HS-5 (cell line): ENCODE measurements around the gene DMAC2L.
"Not testable (repeated sequence)": the region's sequence is repeated elsewhere in the genome, so short reads cannot be mapped to it uniquely, and the experiment has no call there.

Source experiments
- DNase-seq: peaks from one replicate; pipeline ENCODE4 v3.0.0-alpha.2; 2012; ENCODE audit warnings: low read depth

The DMAC2L gene

DNA sequence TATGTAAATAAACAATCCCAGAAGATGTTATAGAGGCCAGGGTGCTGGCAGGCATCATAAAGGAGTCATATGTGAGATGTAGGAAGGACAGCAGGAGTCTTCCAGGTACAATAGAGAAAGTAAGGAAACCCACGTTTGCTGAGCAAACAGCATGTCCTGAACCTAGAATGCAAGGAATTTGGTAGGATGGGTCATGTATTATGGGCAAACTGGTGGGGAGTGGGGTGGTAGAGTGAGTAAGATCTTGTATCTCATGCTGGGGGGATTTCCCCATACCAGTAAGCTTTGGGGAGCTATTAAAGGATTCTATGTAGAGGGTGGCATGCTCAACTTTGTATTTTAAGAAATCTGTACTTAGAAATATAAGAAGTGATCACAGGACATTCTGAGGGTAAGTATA lies 43.6 kb downstream of the DMAC2L start:
- no peak for DNase-seq

GRCh38 chr14:50356283-50356682 lies 44.2 kb downstream of the DMAC2L start:
- not testable (repeated sequence) for DNase-seq

DNA sequence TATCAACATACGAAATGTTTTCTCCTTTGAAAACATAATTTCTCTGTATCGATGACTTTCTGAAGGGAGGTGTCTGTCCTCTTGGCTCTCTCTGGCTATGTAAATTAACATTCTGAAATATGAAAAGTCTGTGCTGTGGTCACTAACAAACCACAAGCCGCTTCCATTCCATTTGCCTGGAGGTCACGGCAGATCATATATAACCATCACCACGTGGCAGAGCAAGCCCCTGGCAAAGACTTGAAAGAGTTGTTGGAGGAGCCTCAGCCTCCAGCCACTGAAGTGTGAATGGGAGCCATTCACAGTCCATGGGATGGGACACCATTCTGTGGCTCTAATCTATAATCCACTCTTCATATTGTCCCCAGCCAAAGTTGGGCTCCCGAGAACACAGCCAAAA lies 45.0 kb downstream of the DMAC2L start:
- no peak for DNase-seq

DNA sequence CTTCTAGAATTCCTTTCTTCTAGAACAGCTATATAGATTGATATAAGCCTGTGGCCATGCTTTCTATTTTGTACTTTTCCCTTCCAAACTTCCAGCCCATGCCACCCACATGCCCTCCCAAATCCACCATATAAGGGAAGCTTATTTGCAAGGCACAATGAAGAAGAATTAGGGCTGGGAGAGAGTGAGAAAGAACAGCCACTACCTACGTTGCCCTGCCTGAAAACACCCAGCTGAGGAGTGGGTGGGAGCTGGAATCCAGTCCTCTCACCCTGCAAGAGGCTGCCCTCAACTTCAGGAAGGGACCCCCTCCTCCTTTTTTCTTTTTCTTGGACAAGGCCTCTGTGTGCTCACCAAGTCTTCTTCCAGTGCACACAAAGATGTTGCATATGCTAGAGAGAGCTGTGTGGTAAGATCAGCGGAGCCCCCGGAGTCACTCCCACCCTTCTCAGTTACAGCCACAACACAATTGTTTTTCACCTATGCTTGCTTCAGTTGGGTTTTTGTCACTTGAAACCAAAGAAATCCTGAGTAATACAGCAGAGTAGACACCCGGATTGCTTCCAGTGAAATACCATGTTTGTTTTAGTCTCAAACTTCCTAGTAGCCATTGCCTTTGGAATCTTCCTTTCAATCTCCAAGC lies 45.8 kb downstream of the DMAC2L start:
- DNase-seq: no peak

GRCh38 chr14:50359631-50360030 lies 47.5 kb downstream of the DMAC2L start:
- no peak for DNase-seq

DNA sequence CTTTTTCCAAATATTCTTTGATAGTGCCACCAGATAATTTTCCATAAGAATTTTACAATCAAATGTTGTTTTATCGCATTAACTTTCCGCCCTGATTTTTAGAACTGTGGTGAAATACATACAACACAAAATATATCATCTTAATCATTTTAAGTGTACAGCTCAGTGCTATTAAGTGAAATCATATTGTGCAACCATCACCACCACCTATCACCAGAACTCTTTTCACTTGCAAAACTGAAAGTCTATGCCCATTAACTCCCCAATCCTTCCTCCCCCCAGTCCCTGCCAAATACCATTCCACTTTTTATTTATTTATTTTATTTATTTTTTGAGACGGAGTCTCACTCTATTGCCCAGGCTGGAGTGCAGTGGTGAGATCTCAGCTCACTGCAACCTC lies 48.0 kb downstream of the DMAC2L start:
- DNase-seq: no peak

GRCh38 chr14:50360851-50361250 lies 48.7 kb downstream of the DMAC2L start:
- DNase-seq: no peak

DNA sequence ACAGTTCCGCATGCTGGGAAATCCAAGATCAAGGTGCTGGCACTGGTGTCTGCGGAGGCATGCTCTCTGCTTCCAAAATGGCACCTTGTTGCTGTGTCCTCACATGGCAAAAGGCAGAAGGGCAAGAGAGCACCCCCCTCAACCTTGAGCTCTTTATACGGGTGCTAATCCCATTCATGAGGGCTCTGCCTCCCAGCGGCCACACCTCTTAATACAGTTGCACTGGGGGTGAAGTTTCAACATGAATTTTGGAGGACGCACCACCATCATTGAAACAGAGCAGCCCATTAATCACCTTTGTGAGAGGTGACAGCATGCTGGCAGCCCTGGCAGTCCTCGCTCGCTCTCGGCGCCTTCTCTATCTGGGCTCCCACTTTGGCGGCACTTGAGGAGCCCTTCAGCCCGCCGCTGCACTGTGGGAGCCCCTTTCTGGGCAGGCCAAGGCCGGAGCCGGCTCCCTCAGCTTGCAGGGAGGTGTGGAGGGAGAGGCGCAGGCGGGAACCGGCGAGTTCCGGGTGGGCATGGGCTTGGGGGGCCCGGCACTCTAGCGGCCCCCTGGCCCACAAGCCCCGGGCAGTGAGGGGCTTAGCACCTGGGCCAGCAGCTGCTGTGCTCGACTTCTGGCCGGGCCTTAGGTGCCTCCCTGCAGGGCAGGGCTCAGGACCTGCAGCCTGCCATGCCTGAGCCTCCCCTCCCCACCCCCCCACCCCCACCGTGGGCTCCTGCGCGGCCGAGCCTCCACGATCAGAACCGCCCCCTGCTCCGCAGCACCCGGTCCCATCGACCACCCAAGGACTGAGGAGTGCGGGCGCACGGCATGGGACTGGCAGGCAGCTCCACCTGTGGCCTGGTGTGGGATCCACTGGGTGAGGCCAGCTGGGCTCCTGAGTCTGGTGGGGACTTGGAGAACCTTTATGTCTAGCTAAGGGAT lies 49.6 kb downstream of the DMAC2L start:
- DNase-seq: not testable (repeated sequence)

DNA sequence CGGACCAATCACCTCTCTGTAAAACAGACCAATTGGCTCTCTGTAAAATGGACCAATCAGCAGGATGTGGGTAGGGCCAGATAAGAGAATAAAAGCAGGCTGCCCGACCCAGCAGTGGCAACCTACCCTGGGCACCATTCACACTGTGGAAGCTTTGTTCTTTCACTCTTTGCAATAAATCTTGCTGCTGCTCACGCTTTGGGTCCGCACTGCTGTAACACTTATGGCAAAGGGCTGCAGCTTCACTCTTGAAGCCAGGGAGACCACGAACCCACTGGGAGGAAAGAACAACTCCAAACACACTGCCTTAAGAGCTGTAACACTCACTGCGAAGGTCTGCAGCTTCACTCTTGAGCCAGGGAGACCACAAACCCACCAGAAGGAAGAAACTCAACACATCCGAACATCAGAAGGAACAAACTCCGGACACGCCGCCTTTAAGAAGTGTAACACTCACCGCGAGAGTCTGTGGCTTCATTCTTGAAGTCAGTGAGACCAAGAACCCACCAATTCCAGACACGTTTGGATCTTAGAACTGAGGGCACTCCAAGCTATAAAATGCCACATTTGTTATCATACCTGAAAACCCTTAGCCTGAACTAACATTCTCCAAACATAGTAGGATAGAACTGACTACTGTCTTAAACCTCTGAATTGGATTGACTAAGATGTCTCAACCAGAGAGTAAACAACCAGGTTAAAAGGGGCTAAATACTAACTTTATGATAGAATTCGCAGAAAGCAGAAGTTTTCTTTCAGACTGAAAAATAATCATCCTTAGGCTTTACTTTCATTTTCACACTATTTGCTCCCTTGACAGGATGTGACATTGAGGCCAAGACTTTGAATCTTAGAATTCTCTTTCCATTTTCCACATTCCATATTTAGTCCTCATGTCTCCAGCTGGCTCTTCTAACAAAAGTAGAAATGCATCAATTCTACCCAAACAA lies 50.9 kb downstream of the DMAC2L start:
- no peak for DNase-seq

- DNase-seq: no peak
Measured at GRCh38 chr14:50363714-50364111, 51.6 kb downstream of the DMAC2L start.

DNA sequence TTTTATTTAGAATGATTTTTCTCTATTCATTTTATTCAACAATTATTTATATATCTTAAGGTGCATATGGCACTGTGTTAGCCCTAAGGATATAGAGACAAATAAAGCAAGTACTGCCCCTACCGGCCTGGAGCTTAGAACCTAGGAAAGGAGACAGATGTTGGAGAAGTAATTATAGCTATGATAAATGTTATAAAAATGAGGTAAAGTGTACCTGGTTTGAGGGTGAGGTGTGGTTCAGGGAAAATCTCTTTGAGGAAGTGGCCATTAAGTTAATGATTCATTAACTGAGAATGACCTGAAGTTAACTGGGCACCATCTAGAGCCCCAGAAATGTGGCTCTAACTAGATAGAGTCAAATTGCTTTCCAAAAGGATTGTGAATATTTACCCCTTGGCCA lies 52.7 kb downstream of the DMAC2L start:
- DNase-seq: no peak

GRCh38 chr14:50365572-50365971 lies 53.4 kb downstream of the DMAC2L start:
- not testable (repeated sequence) for DNase-seq

DNA sequence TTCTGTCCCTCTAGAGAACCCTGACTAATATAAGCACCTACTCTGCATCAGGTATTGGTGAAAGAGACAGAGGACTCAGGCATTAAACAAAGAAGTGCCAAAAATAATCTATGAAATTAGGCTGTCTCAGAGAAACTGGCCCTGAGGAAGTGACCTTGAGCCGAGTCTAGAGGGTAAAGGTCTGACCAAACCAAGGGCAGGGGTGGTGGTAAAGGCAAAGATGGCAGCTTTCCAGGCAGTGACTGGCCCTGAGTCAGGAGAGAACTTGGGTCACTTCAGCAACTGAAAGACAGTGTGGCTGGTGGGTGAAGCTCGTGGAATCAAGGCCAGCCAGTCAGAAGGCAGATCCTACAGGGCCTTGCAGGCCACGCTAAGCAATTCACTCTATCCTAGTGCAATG lies 54.0 kb downstream of the DMAC2L start:
- no peak for DNase-seq

GRCh38 chr14:50366589-50366988 lies 54.5 kb downstream of the DMAC2L start:
- no peak for DNase-seq

DNA sequence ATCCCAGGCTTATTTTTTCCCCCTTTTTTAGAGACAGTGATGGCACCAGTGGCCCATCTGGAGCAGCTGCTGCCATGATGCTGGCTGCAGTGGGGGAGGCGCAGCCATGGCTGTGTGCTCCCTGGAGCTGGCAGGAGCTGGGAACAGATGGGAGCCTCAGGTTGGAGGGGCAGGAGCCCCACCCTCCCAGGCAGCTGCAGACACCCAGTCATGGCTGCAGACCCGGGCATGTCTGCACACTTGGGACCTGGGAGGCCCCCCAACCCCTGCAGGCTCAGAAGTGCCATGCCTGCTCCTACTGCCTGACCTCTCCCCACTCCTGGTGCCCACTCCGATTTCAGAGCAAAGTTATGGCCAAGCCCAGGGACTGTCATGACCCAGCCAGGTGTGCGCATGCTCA lies 59.4 kb downstream of the DMAC2L start:
- no peak for DNase-seq

DNA sequence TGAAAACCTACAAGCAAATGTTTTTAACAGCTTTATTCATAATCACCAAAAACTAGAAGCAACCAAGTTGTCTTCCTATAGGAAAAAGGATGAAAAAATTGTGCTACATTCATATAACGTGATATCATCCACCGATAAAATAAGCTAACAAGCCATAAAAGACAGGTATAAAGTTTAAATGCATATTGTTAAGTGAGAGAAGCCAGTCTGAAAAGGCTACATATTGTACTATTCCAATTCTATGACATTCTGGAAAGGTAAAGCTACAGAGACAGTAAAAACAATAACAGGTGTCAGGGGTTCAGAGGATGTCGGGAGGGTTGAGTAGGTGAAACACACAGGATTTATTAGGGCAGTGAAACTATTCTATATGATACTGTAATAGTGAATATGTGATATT lies 61.8 kb downstream of the DMAC2L start:
- no peak for DNase-seq

DNA sequence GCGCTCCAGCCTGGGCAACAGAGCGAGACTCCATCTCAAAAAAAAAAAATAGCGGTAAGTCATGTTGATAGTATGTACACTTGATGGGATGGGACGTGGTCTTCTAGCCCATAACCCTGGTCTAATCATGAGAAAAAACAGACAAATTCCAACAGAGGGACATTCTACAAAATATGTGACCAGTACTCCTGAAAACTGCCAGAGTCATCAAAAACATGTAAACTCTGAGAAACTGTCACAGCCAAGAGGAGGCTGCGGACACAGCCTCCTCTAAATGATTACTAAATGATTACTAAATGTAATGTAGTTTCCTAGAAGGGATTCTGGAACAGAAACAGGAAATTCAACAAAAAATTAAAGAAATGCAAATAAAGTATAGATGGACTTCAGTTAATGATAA lies 63.6 kb downstream of the DMAC2L start:
- no peak for DNase-seq
